GM12874 (cell line): ENCODE measurements around the gene CPA4.

Experiments
- CTCF ChIP-seq: IDR thresholded peaks from 2 replicates; pipeline ENCODE4 v1.5.1; 2011; ENCODE audit warnings: low read depth, mild to moderate bottlenecking, control low read depth, low read length, moderate library complexity; ENCODE audit not compliant: insufficient read depth

CPA4 gene

GRCh38 chr7:130314305-130314704 is 21.3 kb downstream of the CPA4 start:
- TF ChIP-seq CTCF: no peak

GRCh38 chr7:130319541-130319940 is 26.6 kb downstream of the CPA4 start:
- no peak for TF ChIP-seq CTCF

GRCh38 chr7:130322615-130323014 is 29.7 kb downstream of the CPA4 start:
- TF ChIP-seq CTCF: no peak

- TF ChIP-seq CTCF: no peak
Measured at GRCh38 chr7:130324306-130324943, 31.5 kb downstream of the CPA4 start.

- no peak for TF ChIP-seq CTCF
Measured at GRCh38 chr7:130329681-130330080, 36.7 kb downstream of the CPA4 start.

DNA sequence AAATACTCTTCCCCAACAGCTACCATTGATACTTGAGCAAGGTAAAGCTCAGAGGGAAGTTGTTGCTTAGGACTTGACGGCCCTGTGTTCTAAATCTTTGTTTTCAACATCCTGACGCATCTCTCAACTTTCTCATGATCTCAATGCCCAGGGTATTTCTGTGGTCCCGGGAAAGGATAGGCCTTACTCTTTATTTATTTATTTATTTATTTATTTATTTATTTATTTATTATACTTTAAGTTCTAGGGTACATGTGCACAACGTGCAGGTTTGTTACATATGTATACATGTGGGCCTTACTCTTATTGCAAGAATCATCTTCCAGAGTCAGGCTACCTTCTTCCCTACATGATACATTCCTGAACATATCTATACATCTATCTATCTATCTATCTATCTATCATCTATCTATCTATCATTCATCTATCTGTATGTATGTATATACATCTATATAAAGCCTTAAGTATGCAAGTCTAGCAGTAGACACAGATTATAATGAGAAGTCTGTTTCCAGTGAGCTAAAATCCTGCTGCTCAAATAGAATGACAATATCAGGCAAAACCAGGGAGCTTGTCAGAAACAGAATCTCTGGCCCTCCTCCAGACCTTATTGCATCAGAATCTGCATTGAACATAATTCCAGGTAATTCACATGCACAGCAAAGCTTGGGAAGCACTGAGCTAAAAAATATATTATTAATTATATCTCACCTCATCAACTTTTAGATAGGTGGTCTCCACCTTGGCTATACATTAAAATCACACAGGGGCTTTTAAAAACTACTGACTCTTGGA is 39.5 kb downstream of the CPA4 start:
- no peak for TF ChIP-seq CTCF

DNA sequence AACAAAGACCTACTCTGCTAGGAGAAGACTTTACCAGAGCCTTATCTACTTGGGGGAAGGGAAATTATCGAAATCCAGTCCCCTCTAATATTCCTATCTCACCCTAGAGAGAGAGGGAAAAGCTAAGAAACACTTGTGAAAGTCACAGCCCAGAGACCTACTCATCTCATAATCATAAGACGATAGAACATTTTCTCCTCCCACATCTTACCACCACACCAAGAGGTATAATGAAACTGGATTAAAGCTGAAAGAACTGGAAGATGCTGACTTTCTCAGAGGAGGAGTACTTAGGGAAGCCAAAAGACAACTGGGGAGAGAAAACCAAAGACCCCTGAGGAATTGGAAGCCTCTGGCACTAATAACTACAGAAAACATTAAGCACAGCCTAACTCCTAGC is 40.9 kb downstream of the CPA4 start:
- no peak for TF ChIP-seq CTCF
